NCI-H187 treated with DMSO at 0.1 percent for 48 hours (cell line): ENCODE results near the gene SPPL3.
"Not testable (repeated sequence)": the region's sequence is repeated elsewhere in the genome, so short reads cannot be mapped to it uniquely, and the experiment has no call there.

Source experiments
- DNase-seq: peaks from one replicate; lab custom pipeline; 2025; lab: John Stamatoyannopoulos, UW

The SPPL3 gene

GRCh38 chr12:120920178-120920577, 16.0 kb upstream of the SPPL3 start:
- DNase-seq: no peak

DNA sequence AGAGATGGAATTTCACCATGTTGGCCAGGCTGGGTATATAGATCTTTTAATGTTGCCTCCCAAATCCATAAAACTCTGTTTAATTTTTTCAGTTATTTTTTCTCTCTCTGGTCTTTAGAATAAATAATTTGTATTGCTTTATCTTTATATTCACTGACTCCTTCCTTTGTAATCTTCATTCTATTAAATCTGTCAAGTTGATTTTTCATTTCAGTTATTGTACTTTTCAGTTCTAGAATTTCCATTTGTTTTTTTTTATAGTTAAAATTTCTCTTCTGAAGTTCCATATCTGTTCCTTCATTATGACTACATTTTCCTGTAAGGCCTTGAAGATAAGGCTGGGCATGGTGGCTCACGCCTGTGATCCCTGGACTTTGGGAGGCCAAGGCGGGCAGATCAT, 13.6 kb upstream of the SPPL3 start:
- DNase-seq: no peak

GRCh38 chr12:120916561-120916960, 12.4 kb upstream of the SPPL3 start:
- DNase-seq: no peak

DNA sequence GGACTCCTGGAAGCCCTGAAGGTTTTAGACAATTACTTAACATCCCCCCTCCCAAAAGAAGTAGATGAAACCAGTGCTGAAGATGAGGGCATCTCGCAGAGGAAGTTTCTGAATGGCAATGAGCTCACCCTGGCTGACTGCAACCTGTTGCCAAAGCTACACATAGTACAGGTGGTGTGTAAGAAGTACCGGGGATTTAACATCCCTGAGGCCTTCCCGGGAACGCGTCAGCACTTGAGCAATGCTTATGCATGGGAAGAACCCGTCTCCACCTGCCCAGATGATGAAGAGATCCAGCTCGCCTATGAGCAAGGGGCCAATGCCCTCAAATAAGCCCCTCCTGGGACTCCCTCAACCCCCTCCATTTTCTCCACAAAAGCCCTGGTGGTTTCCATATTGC, 10.6 kb upstream of the SPPL3 start:
- no peak for DNase-seq

DNA sequence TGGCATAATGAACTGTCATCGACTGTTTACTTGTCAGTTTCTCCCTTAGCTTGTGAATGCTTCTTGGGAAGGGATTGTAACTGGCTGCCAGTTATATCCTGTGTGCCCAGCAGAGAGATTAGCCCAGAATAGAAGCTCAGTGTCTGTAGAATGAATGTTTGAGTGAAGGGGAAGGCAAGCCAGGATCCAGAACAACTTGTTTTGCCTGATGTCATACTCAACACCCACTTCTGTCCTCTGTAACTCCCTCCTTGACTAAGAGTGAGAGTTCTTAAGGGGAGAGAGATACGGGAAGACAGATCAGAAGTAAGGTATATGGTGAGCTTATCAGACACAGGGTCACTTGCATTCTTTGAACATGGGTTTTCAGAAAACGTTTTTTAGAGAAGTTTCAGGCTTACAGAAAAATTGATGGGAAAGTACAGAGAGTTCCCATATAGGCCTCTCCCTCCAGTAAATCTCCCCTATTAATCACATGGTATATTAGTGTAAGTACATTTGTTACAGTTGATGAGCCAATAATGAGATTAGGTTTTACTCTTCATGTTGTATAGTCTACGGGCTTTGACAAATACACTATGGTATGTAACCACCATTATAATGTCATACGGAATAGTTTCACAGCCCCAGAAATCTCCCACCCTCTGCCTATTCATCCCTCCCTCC, 5.6 kb upstream of the SPPL3 start:
- DNase-seq: no peak

DNA sequence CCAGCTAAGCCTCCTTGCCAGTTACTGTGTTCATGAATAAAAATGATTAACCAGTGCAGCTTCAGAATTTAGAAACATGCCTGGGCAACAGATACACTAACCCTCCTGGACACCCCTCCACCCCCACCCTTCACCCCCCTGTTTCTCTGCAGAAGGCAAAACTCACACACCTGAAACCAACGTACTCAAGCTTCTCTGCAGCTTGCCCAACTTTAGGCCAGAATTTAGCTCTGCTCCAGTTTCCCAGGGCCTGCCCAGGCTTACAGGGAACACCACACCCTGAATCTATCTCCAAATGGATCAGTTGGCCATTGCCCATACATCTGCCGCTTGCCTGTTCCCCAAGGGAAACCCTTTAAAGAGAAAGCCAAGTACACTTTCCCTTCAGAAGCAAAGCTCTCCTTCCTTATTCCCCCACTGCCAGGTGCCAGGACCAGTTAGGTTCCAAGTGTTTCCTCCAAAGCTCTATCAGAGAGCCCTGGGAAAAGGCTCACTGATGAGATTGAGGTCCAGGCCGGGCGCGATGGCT, 1.8 kb upstream of the SPPL3 start:
- no peak for DNase-seq

- no peak for DNase-seq
Measured at GRCh38 chr12:120903412-120904196, 554 bp downstream of the SPPL3 start.

DNA sequence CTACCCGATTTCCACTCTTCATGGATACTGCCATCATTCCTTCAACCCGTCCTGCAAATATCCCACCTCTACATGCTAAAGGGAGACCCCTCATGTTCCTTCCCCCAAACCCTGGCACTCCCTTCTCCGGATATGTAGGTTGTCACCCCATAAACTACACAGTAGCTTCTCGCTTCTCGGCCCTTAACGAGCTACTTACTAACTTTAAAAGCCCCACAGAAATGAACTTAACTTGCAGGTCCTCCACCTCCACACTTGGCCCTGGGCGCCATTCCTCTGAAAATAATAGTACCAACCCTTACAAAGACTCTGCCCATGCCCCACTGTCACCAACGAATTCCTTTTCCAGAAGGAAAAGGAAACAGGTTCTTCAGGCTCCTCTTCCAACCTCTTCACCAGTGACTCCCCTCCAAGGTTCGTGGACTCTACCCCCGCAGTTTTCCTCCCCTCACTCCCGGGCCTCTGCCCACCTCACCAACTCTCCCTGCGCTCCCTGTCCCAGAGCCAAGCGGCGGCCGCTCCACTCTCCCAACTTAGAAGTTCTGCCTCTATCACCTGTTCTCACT, 1.2 kb downstream of the SPPL3 start:
- no peak for DNase-seq

- no peak for DNase-seq
Measured at GRCh38 chr12:120901818-120902217, 2.3 kb downstream of the SPPL3 start.

- not testable (repeated sequence) for DNase-seq
Measured at GRCh38 chr12:120901101-120901500, 3.1 kb downstream of the SPPL3 start.

GRCh38 chr12:120895532-120895931, 8.6 kb downstream of the SPPL3 start:
- no peak for DNase-seq

DNA sequence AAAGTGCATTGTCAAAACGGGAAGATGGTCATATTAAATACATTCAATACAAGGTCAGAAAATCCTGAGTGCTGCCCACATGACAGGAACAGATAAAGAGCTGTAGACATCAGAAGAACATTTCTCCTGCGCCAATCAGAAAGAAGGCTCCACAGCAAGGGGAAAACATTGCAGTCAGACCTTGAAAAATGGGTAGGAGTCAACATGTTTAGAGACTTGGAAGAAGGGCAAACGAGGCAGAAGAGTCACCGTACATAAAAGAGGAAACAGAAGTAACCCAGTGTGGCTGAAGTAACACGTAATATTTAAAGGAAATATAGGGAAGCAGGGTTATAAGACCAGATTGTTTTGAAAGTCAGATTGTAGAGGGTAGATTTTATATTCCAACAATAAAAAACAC, 11.9 kb downstream of the SPPL3 start:
- no peak for DNase-seq

DNA sequence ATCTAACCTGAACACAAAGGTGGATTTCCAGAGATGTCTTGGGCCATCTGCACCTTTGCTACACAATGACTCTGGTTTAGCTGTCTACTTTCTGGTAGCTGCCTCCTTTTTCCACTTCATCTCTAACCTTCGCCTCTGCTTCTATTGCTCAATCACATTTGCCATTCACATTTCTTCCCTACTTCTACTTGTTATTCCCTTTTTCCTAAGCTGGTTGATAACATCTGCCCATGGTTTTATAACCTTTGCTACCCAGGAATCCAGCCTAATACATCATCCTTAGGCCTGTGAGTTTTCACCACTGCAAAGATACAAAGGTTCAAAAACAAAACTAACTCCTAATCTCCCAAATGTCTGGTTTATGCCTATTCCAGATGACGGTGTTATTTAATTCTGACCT, 13.2 kb downstream of the SPPL3 start:
- no peak for DNase-seq

DNA sequence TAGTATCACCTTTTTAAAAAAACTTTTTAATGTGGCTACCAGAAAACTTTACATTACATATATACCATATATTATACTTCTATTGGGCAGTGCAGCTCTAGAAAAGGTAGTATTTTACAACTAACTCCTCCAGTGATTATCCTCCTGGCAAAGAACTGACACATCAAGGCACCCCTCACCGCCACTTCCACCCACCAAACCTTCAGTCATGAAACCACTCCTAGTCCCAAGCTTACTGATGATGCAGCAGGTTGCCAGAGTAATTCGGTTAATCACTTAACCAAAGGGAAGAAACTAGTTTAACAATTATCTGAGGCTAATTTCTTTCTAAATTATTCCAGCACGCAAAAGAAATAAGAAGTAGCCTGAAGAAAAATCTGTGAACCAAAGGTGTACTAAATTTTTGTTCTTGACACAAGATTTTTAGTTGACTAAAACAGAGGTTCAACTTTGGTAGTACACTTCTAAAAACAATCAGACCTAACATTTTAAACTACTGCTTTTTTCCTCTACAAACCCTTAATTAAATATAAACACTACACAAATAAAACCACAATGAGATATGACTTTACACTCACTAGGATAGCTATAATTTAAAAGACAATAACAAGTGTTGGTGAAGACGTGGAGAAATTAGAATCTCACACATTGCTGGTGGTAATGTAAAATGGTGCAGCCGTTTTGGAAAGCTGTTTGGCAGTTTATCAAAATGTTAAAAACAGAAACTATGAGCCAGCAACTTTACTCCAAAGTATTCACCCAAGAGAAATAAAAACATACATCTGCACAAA, 16.7 kb downstream of the SPPL3 start:
- DNase-seq: no peak

DNA sequence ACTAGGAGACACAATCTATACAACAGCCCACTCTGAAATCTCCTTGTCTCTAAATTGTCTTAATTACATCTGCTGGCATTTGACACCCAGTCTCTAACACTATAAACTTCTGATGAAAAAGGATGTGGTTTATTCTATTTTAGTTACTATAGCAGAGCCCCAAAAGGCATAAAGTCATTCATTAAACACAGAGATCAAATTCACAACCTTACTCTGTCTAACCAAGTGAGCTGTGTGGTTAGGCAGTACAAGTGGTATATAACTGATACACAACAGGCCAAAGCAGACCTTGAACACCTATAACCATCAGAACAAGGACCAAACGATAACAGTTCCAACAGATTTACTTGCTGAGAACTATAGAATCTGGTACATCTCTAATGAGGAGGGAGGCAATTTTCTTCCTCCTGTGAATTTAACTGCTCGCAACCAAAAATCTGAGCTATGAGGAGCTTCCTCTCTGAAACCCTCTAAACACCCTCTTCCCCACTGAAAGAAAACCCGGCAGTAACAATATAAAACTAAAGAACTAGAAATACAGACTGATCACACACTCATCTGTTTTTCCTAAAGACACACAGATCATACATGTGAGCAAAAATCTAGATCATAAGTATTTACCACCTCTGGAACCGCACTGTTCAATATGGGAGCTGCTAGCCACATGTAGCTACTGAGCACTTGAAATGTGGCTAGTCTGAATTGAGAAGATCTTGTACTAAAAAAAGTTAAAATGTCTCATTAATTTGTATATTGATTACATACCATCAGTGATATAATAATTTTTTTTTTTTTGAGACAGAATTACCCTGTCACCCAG, 17.7 kb downstream of the SPPL3 start:
- no peak for DNase-seq

DNA sequence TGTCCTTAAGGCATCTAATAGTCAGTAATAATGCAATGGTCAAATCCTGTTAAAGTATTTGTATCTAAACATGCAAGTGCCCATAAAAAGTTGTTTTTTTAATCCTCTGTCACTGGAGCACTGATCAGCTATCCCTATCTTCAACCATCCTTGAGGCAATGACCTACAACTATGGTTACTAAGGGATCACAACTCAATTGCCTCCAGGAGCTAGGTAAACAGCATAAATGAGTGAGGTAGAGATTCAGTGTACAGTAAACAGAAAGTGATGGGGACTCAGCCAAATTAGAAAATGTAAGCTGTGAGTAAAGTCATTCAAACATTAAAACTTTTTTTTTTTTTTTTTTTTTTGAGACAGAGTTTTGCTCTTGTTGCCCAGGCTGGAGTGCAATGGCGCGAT, 18.6 kb downstream of the SPPL3 start:
- no peak for DNase-seq

DNA sequence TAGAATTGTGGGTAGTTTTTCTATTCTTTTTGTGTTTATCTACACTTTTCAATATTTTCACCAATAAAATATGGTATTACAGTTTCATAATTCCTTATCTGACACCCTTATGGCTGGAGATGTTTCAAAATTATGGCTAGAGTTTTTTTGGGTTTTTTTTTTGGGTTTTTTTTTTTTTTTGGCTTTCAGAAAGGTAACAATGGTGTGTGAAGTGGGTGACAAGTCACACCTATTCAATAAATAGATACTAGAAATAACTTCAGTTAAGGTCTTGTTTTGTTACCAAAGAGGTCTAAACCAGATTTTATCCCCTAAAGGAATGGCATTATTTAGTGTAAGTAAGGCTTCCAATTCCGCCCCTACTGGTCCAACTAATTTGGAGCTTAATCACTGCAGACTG, 19.5 kb downstream of the SPPL3 start:
- DNase-seq: no peak

DNA sequence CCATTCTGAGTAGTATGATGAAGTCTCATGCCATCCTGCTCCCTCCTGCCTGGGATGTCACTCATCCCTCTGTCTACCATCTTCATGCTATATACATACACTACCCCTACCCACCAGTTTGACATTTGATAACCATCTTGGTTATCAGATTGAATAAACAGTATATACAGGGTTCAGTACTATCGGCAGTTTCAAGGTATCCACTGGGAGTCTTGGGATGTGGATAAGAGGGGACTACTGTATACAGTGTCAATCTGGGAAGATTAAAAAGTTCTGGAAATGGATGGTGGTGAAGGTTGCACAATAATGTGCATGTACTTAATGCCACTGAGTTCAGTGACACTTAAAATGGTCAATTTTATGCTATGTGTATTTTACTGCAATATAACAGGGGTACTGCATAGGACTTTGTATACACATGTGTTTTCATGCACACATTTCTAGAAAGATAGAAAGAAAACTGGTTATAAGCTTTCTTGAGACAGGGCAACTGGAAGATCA, 22.1 kb downstream of the SPPL3 start:
- DNase-seq: no peak

DNA sequence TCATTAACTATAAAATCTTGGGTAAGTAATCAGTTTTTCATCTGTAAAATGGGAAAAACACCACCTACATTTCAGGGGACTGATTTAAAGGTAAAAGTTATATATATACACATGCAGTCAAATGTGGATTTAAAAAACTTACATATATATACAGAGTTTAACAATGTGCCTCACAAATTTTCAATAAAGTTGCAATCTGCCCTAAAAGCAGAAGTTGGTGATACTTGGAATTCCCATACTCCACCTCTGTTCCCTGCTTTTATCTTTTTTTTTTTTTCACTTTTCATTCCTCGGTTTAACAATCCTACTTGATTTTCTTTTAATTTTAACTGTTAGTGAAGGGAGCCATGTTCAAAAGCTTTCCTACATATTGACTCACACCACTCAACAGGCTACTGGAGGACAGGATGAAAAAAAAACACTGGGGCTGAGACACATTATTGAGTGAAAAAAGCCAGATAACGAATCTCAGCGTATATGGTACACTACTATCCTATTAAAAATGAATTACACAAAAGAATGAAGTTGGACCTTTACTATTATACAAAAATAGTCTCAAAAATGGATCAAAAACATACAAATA, 24.3 kb downstream of the SPPL3 start:
- DNase-seq: no peak

- no peak for DNase-seq
Measured at GRCh38 chr12:120879102-120879501, 25.1 kb downstream of the SPPL3 start.
